ENCODE measurements around the gene CT45A9.

- no peak for TF ChIP-seq ZNF24 (tag by site-specific recombination; IDR thresholded peaks at IDR 0.05)
- TF ChIP-seq CTCF (tag by site-specific recombination; IDR thresholded peaks at IDR 0.05), result no peak
Observed at GRCh38 chrX:135892781-135893180, 21.2 kb upstream of the CT45A9 start.

All from HEK293 (cell line).